Measurements from ENCODE around the gene ABCC1.
"Not testable (repeated sequence)": the region's sequence is repeated elsewhere in the genome, so short reads cannot be mapped to it uniquely, and the experiment has no call there.

ABCC1 gene

DNA sequence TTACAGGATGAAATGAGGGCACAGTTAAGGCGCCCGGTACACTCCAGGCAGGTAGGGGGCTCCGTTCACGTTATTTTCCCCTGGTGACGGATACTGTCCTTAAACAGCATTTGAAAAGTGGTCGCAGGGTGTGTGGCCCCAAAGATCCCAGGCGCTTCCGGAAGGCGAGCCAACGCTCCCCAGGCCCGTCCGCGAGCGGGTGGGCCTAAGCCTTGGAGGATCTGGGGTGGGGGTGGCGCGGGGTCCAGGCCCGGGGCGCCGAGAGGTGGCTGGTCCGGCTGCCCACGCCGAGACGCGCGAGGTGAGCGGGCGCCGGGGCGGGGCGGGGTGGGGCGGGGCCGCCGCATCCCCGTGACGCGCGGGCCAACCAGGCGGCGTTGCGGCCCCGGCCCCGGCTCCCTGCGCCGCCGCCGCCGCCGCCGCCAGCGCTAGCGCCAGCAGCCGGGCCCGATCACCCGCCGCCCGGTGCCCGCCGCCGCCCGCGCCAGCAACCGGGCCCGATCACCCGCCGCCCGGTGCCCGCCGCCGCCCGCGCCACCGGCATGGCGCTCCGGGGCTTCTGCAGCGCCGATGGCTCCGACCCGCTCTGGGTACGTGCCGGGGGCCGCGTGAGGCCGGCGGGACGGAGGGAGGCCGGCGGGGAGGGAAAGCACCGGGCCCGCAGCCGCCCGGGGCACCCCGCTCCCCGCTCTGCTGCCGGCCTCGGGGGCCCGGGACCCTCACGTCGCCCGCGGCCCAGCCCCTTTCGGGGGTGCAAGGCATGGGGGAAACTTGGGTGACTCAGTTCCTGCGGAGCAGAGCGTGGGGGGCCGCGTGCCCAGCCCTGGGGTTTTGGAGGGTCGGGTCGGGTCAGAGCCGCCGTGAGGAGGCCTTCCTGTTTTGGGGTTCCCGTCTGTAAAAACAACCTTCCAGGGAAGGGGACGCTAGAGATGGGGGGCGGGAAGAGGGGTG is at the start of gene ABCC1:
Gene ABCC1 (plus strand): TSS at position 407 of the 951 bp plus-strand sequence. CDS start 136 bp downstream, at position 543.
- peak within 1 kb of the TSS; percentile 86 to 96 (median 94) for H3K27ac ChIP-seq
- peak within 1 kb of the TSS; percentile 67 to 95 (median 80) for H3K4me3 ChIP-seq

DNA sequence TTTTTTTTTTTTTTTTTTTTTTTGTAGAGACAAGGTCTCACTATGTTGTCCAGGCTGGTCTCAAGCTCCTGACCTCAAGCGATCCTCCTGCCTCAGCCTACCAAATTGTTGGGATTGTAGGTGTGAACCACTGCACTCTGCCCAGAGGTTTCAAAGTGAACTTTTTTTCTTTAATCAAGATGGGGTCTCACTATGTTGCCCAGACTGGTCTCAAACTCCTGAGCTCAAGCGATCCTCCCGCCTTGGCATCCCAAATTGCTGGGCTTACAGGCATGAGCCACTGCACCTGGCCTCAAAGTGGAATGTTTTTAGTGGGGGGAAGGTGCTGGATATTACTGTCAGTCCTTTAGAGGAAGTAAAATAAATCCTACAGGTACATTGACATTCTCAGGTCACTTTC is 49.1 kb upstream of the ABCC1 start:
- no peak overlapping the region for H3K4me3 ChIP-seq
- H3K27ac ChIP-seq = peak overlapping the region in 18 of 21 experiments; percentile 5 to 71 (median 56)

DNA sequence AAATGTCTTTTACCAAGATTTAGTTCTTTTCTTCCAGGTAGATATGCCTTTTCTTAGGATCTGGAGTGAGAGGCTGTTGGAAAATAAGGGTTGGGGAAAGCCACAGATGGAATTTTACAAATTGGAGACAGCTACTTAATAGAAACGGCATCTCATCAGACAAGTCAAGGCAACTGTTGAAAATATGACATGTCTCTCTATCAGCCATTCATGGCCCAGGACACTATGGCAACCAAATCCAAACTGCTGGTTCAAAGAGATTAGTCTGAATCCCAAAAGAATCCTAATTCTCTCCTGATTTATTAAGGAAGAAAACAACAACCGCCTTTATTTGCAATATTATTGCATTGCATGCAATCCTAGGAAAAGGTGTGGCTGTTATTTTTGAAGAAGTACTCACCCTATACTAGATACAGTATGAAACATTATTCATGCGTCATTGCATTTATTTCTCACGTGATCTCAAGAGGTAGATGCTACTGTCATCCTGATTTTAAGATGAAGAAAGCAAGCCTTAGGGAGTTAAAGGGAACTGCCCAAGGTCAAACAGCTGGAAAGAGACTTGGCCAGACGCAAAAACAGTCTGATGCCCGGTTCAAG is 48.4 kb upstream of the ABCC1 start:
- H3K4me3 ChIP-seq = no peak overlapping the region
- peak overlapping the region in 17 of 21 experiments; percentile 5 to 71 (median 56) for H3K27ac ChIP-seq

DNA sequence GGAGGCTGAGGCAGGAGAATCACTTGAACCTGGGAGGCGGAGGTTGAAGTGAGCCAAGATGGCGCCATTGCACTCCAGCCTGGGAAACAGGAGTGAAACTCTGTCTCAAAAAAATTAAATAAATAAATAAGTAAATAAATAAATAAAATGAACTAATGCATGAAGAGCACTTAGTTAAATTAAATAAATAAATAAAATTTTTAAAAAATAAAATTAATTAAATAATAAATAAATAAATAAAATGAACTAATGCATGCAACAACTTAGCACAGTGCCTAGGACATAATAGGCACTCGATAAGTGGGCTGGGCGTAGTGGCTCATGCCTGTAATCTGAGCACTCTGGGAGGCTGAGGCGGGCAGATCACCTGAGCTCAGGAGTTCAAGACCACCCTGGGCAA is 45.5 kb upstream of the ABCC1 start:
- no peak overlapping the region for H3K4me3 ChIP-seq
- H3K27ac ChIP-seq = no peak overlapping the region

DNA sequence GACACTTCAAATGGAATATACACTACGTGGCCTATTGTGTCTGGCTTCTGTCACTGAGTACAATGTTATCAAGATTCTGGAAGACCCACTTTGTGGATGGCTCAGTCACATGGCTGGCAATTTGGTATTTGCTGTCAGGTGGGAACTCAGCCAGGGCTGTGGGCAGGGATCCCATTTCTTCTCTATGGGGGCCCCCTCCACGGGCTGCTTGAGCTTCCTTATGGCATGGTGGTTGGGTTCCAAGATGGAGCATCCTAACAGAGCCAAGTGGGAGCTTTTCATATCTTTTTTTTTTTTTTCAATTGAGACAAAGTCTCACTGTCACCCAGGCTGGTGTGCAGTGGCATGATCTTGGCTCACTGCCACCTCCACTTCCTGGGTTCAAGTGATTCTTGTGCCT is 43.0 kb upstream of the ABCC1 start:
- Histone ChIP-seq H3K27ac (no peak overlapping the region), H3K4me3 (no peak overlapping the region)

DNA sequence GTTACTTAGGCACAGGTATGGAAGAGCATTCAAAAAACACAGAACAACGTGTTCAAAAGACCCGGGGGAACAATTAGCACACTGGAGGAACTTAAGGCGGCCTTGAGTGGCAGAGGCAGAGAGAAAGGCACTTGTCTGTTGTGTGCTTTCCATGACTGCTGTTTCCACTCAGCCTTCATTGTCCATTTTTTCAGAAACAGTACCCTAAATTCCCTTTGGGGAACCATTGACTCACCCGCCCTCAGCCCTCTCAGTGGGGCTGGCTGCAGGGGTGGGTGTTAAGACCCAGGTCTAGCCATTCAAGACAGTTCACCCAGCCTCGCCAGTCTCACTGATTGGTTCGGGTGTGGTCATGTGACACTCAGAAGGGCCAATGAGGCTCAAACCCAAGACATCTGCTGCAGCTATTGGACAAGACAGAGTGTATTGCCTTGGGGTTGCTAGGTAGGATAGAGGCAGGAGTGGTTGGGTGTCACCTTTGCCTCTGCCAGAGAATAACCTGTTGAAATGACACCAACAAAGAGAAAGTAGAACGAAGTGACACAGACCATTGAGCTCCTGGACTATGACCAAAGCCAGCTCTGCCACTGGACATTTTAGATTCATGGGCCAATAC is 41.4 kb upstream of the ABCC1 start:
- no peak overlapping the region for H3K27ac ChIP-seq
- H3K4me3 ChIP-seq = no peak overlapping the region

DNA sequence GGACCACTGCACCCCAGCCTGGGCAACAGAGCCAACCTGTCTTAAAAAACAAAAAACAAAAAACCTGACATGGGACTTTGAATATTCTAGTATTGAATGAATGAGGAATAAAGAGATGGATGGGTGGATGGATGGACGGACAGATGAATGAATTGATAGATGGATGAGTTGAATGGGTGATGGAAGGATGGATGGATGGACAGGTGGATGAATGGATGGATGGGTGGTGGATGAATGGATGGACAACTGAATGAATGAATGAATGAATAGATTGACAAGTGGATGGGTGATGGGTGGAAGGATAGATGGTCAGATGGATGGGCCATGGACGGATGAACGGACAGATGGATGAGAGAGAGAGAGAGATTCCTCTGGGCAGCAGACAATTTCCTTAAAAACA is 38.2 kb upstream of the ABCC1 start:
- no peak overlapping the region for H3K27ac ChIP-seq
- H3K4me3 ChIP-seq = no peak overlapping the region

DNA sequence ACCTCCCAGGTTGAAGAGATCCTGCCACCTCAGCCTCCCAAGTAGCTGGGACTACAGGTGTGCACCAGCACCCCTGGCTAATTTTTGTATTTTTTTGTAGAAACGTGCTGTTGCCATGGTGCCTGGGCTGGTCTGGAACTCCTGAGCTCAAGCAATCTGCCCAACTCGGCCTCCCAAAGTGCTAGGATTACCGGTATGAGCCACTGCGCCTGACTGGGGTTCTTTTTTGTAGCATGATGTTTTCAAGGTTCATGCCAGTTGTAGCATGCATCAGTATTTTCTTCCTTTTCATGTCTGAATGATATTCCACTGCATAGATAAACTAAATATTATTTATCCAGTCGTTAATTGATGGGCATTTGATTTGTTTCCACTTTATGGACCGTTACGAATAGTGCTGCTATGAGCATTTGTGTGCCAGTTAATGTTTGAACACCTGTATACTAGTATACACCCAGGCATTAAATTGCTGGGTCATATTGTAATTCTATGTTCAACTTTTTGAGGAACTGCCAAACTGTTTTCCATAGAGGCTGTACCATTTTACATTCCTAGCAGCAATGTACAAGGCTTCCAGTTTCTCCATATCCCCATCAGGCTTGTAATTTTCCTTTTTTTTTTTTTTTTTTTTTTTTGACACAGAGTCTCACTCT is 36.2 kb upstream of the ABCC1 start:
- Histone ChIP-seq H3K4me3 (no peak overlapping the region), H3K27ac (no peak overlapping the region)

DNA sequence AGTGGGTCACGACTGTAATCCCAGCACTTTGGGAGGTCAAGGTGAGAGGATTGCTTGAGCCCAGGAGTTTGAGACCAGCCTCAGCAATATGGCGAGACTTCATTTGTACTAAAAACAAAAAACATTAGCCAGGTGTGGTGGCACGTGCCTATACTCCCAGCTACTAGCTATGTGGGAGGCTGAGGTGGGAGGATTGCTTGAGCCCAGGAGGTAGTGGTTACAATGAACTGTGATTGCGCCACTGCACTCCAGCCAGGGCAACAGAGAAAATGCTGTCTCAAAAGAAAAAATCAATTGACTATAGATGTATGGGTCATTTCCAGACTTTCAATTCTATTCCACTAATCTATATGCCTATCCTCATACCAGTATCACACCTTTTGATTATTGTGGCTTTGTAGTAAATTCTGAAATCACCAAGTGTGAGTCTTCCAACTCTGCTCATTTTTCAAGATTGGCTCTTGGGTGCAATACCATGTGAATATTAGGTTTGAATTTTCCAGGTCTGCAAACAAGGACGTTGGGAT is 33.8 kb upstream of the ABCC1 start:
- no peak overlapping the region for H3K4me3 ChIP-seq
- H3K27ac ChIP-seq = no peak overlapping the region

DNA sequence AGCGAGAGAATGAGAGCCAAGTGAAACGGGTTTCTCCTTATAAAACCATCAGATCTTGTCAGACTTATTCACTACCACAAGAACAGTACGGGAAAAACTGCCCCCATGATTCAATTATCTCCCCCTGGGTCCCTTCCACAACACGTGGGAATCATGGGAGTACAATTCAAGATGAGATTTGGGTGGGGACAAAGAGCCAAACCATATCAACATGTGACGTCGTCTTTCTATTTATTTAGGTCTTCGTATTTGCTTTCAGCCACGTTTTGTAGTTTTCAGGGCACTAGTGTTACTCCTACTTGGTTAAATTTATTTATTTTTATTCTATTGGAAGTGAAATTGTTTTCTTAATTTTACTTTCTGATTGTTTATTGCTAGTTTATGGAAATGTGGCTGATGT is 33.1 kb upstream of the ABCC1 start:
- H3K27ac ChIP-seq = no peak overlapping the region
- no peak overlapping the region for H3K4me3 ChIP-seq

DNA sequence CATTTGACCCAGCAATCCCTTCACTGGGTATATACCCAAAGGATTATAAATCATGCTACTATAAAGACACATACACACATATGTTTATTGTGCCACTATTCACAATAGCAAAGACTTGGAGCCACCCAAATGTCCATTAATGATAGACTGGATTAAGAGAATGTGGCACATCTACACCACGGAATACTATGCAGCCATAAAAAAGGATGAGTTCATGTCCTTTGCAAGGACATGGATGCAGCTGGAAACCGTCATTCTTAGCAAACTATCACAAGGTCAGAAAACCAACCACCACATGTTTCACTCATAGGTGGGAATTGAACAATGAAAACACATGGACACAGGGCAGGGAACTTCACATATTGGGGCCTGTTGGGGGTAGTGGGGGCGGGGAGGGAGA is 31.1 kb upstream of the ABCC1 start:
- H3K27ac ChIP-seq, H3K4me3 ChIP-seq: not testable (repeated sequence)

DNA sequence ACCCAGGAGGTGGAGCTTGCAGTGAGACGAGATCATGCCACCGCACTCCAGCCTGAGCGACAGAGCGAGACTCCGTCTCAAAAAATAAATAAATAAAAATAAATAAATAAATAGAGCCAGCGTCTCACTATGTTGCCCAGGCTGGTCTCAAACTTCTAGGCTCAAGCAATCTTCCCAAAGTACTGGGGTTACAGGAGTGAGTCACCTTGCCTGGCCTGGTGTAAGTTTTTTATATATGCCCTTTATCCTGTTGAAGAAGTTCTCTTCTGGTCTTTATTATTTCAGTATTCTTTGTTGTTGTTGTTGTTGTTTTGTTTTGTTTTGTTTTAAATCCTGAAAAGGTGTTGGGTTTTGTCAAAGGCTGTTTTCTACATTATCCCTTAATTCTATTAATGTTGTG is 30.1 kb upstream of the ABCC1 start:
- Histone ChIP-seq H3K27ac (no peak overlapping the region), H3K4me3 (no peak overlapping the region)

DNA sequence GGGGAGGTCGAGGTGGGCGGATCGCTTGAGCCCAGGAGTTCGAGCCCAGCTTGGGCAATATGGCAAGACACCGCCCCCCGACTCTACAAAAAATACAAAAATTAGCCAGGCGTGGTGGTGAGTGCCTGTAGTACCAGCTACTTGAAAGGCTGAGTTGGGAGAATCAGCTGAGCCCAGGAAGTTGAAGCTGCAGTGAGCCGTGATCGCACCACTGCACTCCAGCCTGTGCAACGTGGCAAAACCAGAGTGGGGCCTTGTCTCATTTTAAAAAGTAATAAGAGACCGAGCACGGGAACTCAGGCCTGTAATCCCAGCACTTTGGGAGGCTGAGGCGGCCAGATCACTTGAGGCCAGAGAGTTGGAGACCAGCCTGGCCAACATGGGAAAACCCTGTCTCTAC is 24.4 kb upstream of the ABCC1 start:
- Histone ChIP-seq H3K27ac (no peak overlapping the region), H3K4me3 (no peak overlapping the region)

DNA sequence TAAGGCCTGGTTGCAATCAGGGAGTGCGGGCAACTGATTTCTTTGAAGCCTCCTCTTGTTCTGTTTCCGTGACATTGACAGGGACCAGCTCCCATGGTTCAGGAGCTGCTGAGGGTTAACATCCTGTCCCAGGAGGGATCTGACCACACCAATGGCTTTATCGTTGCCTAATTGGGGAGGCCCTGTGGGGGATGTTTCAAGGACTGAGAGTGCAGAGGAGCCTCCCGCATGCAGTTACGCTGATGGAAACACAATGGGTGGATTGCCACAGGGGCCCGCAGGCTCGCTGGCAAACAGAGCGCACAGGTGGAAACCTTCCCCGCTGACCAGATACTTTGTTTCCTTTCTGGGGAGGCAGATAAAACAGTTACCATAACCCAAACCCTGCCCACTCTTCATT is 23.8 kb upstream of the ABCC1 start:
- no peak overlapping the region for H3K4me3 ChIP-seq

DNA sequence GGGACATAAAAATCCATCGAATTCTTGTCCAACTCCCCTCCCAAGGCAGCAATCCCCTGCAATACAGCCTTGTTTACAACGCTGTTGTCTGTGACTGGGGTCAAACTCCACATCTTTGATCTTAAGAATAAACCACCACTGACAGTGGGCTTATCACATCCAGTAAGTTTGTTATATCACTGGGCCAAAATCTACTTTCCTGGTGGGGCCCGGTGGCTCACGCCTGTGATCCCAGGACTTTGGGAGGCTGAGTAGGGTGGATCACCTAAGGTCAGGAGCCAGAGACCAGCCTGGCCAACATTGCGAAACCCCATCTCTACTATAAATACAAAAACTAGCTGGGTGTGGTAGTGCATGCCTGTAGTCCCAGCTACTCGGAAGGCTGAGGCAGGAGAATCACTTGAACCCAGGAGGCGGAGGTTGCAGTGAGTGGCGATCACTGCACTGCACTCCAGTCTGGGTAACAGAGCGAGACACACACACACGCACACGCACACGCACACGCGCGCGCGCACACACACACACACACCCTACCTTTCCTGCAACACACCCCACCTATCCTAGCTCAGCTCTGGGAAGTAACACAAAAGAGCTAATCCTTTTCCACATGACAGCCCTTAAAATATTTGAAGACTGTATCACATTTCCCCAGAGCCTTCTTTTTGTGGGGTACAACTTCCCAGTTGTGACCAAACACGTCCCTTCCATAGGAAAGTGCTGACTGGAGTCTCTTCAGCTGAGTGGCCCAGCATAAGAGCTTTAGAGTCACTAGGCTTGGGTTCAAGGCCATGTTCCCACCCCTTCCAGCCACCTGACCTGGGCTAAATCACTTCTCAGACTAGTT is 20.9 kb upstream of the ABCC1 start:
- no peak overlapping the region for H3K4me3 ChIP-seq

More for the DNA sequence above, 23.8 kb upstream of the ABCC1 start:
- no peak overlapping the region for H3K27ac ChIP-seq

DNA sequence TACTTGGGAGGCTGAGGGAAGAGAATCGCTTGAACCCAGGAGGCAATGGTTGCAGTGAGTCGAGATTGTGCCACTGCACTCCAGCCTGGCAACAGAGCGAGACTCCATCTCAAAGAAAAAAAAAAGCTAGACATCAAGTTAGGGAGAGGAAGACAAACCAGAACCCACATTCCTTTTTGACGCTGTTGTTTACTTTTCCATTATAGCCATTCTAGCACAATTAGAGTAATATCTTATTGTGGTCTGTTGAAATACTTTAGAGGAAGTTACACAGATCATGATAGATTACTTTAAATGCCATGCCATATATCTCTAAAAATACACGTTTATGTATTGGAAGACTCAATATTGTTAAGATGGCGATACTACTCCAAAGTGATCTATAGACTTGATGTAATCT is 16.5 kb upstream of the ABCC1 start:
- no peak overlapping the region for H3K4me3 ChIP-seq
- H3K27ac ChIP-seq = no peak overlapping the region

More for the DNA sequence above, 20.9 kb upstream of the ABCC1 start:
- H3K27ac ChIP-seq = no peak overlapping the region

DNA sequence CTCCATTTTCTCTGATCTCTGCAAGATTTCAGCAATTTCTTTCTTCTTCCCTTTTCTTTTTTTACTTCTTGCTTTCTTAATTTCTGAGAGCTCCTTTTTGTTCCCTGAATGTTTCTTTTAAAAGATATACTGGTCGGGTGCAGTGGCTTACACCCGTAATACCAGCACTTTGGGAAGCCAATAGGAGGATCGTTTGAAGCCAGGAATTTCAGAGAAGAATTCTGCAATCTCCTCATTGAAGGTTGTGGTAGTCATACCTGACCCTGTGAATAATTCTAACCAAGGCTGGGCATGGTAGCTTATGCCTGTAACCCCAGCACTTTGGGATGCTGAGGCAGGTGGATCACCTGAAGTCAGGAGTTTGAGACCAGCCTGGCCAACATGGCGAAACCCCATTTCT is 15.6 kb upstream of the ABCC1 start:
- no peak overlapping the region for H3K27ac ChIP-seq
- H3K4me3 ChIP-seq = no peak overlapping the region

DNA sequence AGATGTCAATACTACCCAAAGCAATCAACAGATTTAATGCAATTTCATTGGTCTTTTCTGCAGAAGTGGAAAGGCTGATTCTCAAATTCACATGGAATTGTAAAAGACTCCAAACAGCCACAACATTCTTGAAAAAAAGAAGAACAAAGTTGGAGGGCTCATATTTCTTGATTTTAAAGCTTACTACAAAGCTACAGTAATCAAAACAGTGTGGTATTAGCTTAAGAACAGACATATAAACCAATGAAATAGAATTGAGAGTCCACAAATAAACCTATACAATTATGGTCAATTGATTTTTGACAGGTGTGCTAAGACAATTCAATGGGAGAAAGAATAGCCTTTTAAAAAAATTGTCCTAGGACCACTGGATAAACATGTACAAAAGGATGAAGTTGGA is 14.4 kb upstream of the ABCC1 start:
- H3K4me3 ChIP-seq = no peak overlapping the region
- no peak overlapping the region for H3K27ac ChIP-seq

DNA sequence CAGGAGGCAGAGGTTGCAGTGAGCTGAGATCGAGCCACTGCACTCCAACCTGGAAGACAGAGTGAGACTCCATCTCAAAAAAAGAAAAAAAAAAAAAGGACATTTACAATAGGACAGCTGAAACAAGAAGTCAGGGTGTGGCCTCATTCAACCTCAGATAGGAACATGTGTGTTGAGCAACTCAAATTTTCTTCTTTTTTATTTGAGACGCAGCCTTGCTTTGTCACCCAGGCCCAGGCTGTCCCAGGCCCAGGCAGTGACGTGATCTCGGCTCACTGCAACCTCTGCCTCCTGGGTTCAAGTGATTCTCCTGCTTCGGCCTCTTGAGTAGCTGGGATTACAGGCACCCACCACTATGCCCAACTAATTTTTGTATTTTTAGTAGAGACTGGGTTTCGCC is 12.6 kb upstream of the ABCC1 start:
- H3K4me3 ChIP-seq = not testable (repeated sequence)

More for the DNA sequence above, 12.6 kb upstream of the ABCC1 start:
- H3K27ac ChIP-seq = not testable (repeated sequence)

All from skin epidermis (tissue), 12 donors.